Activated T-cell treated with anti-CD3 and anti-CD28 coated beads, Interleukin-2, amount 50 U/mL, for 24 hours (primary cell): ENCODE data around the gene TLCD2.
"Not testable (repeated sequence)": the region's sequence is repeated elsewhere in the genome, so short reads cannot be mapped to it uniquely, and the experiment has no call there.

Experiments used
- DNase-seq: peaks from one replicate; pipeline ENCODE4 v3.0.0-alpha.2; 2020
- H3K27ac Mint-ChIP-seq: 2 replicates; pipeline ENCODE4 v1.8.0; 2020; ENCODE audit warnings: mild to moderate bottlenecking, mixed read lengths
- H3K27me3 Mint-ChIP-seq: 2 replicates; pipeline ENCODE4 v1.8.0; 2020; ENCODE audit warnings: mixed read lengths
- H3K36me3 Mint-ChIP-seq: 2 replicates; pipeline ENCODE4 v1.8.0; 2020; ENCODE audit warnings: low read depth, mixed read lengths
- H3K4me1 Mint-ChIP-seq: 2 replicates; pipeline ENCODE4 v1.8.0; 2020; ENCODE audit warnings: low read depth, mixed read lengths
- H3K4me3 Mint-ChIP-seq: 2 replicates; pipeline ENCODE4 v1.8.0; 2020; ENCODE audit warnings: mild to moderate bottlenecking, moderate library complexity, mixed read lengths
- H3K9me3 Mint-ChIP-seq: 2 replicates; pipeline ENCODE4 v1.8.0; 2020; ENCODE audit warnings: mixed read lengths

TLCD2 gene

DNA sequence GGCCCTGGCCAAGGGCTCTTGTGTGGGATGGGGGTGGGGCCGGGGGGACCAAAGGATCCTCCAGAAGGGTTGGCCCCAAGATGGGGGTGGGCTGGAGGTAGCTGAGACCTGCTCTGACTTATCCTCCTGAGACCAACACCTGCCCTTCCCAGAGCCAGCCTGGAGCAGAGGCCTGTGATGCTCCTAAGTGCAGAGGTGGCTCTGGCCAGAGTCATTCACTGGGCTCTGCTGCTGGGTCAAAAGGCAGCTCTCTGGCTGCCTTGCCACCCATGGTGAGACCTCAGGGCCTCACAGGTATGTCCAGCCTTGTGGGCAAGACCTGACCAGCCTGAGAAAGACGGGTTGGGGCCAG lies 32.9 kb upstream of the TLCD2 start:
- Mint-ChIP-seq H3K27ac (no peak overlapping the region), H3K4me3 (no peak overlapping the region), H3K9me3 (no peaks in the 10 kb centered on the region)

DNA sequence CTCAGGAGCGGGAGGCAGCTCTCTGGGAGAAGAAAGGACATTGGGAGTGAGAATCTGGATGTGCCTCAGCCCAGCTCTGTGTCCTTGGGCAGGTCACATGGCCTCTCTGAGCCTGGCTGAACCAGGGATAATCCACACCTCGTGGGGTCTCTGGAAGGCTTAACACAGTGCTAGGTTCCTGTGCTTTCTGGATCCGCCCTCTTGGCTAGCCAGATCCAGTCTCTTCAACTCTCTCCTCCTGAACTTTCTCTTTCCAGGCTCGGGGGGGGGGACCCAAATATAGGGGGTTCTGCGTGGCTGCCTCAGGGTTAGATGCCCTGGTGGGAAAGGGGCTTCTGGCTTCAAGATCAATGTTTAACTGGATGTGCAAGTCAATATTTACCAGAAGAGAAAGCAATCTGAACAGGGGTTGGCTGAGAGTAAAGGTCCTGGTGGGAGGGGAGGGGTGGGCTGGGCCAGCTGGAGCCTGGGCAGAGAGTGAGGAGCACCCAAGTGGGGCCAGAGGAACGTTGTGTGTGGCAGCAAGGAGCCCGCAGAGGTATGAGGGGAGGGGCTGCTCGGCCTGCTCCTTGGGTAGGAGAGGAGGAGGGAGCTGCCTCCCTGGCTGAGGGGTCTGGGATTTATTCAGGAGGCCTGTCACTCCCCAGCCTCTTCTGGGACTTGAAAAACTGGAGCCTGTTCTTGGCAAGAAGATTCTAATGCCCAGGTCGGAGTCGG lies 32.4 kb upstream of the TLCD2 start, which contains the start of gene SERPINF2:
TSS of gene SERPINF2 (plus strand) at position 501 of the 717 bp plus-strand sequence. CDS start 2,125 bp downstream, outside the sequence.
- Mint-ChIP-seq H3K36me3 (peaks cover 2% of the 10 kb centered on the region), H3K27ac (no peak within 1 kb of the TSS), H3K4me3 (no peak within 1 kb of the TSS), H3K9me3 (no peaks in the 10 kb centered on the region), H3K27me3 (no peaks in the 10 kb centered on the region), H3K4me1 (no peaks in the 10 kb centered on the region)
- DNase-seq: no peak

More for the DNA sequence above, 32.9 kb upstream of the TLCD2 start:
- Mint-ChIP-seq H3K36me3 (no peaks in the 10 kb centered on the region), H3K4me1 (no peaks in the 10 kb centered on the region), H3K27me3 (no peaks in the 10 kb centered on the region)
- DNase-seq: no peak

DNA sequence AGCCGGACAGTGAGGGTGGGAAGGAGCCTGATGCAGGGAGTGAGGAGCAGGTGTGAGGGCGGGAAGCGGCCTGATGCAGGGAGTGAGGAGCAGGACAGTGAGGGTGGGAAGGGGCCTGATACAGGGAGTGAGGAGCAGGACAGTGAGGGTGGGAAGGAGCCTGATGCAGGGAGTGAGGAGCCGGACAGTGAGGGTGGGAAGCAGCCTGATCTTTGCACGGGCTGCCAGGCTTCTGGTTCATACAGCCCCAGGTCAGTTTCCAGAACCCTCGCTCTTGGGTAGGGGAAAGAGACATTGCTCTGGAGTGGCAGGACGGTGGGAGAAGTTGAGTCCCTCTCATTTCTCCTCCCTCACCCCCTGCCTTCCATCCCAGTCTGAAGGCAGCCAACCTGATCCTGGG lies 31.7 kb upstream of the TLCD2 start:
- not testable (repeated sequence) for H3K27ac Mint-ChIP-seq, DNase-seq, H3K9me3 Mint-ChIP-seq, H3K4me1 Mint-ChIP-seq, H3K36me3 Mint-ChIP-seq, H3K4me3 Mint-ChIP-seq, H3K27me3 Mint-ChIP-seq

DNA sequence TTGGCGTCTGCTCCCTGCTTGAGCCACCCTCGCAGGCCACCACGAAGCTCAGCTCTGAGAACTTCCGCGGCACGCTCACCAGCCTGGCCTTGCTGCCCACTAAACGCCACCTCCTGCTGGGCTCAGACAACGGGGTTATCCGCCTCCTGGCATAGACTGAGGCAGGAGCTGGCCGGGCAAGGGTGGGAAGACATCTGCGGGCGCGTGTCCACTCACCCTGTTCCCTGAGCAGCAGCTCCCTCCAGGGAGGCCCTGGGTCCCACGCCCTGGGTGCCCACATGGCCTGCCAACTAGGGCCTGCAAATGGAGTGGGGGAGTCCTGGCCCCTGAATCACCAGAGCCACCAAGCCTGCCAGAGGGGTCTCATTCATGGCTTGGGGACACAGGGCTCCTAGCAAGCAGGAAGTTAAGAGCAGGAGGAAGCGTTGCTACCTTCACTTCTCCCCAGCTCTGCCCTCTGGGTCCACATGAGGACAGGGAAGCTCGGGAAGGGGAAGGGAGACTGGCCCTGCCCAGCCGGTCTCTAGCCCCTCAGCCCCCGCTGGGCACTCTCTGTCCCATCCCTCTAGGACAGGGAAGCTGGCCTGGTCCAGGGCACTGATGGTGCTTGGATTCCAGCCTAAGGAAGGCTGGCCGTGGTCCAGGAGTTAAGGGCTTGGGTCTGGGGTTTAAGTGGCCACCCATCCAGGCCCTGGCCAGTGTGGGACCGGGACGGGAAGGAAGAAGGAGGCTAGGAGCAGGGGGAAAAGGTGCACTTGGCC lies 27.5 kb upstream of the TLCD2 start:
- Mint-ChIP-seq H3K27ac (peak overlapping the region; percentile 55), H3K36me3 (peaks cover 35% of the 10 kb centered on the region), H3K4me3 (no peak overlapping the region), H3K27me3 (no peaks in the 10 kb centered on the region), H3K9me3 (no peaks in the 10 kb centered on the region), H3K4me1 (peaks cover 12% of the 10 kb centered on the region)
- DNase-seq: no peak

DNA sequence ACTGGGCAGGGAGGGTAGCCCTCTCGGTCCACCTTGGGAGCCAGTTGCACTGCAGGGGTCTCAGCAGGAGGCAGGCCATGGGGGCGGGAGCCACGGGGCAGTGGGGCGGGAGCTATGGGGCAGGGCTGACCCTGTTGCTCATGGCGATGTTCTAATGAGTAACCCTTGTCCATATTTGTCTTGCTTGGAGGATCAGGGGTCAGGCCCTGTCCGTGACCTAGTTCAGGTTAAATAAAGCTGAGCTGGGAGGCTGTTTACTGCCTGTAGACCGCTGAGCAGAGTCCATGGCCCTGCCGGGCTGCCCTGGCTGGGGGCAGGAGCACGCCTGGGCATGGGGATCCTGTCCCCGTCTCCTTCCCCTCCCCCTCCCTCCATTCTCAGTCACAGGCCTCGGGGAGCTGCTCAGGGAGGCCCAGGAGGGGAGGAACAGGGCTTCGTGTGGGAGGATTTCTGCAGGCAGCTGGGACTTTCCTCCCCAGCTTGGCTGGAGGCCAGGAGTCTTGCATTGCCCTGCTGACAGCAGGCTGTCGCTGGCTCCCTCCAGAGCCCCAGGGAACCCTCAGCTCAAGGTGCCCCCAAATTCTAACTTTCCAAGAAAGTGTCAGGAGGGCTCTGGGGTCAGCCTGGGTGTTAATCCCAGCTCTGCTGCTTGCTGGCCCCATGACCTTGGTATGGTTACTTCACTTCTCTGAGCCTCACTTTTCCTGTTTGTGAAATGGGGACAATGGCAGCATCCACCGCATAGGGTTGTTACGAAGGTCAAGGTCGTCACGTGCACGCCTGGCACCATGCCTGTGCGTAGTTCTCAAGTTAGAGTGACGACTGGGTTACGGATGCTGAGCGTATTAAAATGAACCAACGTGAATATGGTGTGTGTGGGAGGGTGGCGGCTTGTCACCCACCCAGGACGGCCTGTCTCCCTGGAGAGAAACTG lies 26.4 kb upstream of the TLCD2 start:
- peak; percentile 62 for DNase-seq
- H3K27me3 Mint-ChIP-seq: no peaks in the 10 kb centered on the region
- H3K27ac Mint-ChIP-seq: peak overlapping the region; percentile 82
- peaks cover 12% of the 10 kb centered on the region for H3K4me1 Mint-ChIP-seq
- H3K4me3 Mint-ChIP-seq: no peak overlapping the region
- no peaks in the 10 kb centered on the region for H3K9me3 Mint-ChIP-seq
- peaks cover 37% of the 10 kb centered on the region for H3K36me3 Mint-ChIP-seq

DNA sequence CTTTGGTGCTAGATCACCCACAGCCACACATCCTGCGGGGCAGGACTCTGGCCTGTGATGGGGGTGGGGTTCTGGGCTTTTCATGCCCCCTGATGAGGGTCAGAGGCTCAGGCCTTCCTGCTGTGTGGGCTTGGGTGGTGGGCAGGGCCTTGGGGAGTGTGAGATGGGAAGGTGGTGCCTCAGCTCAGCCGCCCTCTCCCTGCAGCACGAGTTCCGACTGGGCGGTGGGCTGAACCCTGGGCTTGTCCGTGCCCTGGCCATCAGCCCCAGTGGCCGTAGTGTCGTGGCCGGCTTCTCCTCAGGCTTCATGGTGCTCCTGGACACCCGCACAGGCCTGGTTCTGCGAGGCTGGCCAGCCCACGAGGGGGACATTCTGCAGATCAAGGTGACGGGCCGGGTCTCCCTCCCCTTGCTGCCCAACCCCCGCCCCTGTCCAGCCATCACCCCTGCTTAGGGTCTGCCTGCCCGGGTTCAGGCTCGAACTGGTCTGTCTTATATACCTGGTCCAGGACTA lies 25.7 kb upstream of the TLCD2 start:
- H3K27ac Mint-ChIP-seq: no peak overlapping the region

DNA sequence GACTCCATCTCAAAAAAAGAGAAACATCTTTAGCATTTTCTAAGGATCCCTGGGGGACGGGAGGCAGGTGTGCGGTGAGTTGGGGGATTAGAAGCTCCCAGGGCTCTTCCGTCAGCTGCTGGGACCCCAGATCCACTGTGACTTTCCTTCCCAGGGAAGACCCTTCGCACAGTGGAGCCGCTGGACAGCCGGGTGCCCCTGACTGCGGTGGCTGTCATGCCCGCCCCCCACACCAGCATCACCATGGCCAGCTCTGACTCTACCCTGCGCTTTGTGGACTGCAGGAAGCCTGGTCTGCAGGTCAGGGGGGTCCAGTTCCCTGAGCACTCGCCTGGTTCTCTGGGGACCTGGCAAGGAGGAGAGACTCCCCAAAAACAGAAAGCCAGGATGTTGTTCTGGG lies 25.2 kb upstream of the TLCD2 start:
- Mint-ChIP-seq H3K36me3 (peaks cover 44% of the 10 kb centered on the region), H3K27ac (no peak overlapping the region), H3K4me3 (no peak overlapping the region), H3K4me1 (peaks cover 12% of the 10 kb centered on the region), H3K27me3 (no peaks in the 10 kb centered on the region), H3K9me3 (no peaks in the 10 kb centered on the region)
- no peak for DNase-seq

More for the DNA sequence above, 25.7 kb upstream of the TLCD2 start:
- Mint-ChIP-seq H3K27me3 (no peaks in the 10 kb centered on the region), H3K4me1 (peaks cover 12% of the 10 kb centered on the region), H3K36me3 (peaks cover 43% of the 10 kb centered on the region), H3K9me3 (no peaks in the 10 kb centered on the region), H3K4me3 (no peak overlapping the region)
- DNase-seq: no peak

DNA sequence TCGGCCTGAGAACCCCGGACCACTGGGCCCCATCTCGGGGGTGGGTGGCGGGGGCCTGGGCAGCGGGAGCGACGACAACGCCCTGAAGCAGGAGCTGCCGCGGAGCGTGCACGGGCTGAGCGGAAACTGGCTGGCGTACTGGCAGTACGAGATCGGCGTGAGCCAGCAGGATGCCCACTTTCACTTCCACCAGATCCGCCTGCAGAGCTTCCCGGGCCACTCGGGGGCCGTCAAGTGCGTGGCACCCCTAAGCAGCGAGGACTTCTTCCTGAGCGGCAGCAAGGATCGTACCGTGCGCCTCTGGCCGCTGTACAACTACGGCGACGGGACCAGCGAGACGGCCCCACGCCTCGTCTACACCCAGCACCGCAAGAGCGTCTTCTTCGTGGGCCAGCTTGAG lies 23.6 kb upstream of the TLCD2 start:
- Mint-ChIP-seq H3K36me3 (peaks cover 56% of the 10 kb centered on the region), H3K27ac (no peak overlapping the region), H3K4me3 (no peak overlapping the region), H3K9me3 (no peaks in the 10 kb centered on the region), H3K27me3 (no peaks in the 10 kb centered on the region), H3K4me1 (peaks cover 22% of the 10 kb centered on the region)
- no peak for DNase-seq

DNA sequence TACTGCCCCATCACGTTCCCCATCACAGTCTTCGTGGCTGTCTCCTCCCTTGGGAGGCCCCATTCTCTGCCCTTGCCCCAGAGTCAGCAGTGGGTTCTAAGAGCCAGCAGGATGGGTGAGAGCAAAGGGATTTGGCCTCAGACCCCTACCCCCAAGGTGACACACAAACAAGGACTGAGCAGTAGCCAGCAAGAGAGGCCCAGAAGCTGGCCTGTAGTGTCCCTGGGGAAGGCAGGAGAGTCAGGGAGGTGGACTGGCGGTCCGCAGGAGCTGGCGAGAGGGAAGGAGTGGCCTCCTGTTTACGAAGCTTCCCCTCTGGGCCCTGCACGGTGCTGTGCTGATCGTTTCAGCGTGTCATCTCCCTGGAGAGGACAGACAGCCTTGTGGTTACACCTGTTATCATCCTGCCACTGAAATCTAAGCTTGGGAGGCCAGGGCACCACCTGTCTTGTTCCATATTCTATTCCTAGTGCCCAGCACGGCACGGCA lies 22.7 kb upstream of the TLCD2 start:
- Mint-ChIP-seq H3K27me3 (no peaks in the 10 kb centered on the region), H3K36me3 (peaks cover 63% of the 10 kb centered on the region), H3K27ac (peak overlapping the region; percentile 37), H3K9me3 (no peaks in the 10 kb centered on the region), H3K4me1 (peaks cover 29% of the 10 kb centered on the region), H3K4me3 (no peak overlapping the region)
- DNase-seq: no peak

DNA sequence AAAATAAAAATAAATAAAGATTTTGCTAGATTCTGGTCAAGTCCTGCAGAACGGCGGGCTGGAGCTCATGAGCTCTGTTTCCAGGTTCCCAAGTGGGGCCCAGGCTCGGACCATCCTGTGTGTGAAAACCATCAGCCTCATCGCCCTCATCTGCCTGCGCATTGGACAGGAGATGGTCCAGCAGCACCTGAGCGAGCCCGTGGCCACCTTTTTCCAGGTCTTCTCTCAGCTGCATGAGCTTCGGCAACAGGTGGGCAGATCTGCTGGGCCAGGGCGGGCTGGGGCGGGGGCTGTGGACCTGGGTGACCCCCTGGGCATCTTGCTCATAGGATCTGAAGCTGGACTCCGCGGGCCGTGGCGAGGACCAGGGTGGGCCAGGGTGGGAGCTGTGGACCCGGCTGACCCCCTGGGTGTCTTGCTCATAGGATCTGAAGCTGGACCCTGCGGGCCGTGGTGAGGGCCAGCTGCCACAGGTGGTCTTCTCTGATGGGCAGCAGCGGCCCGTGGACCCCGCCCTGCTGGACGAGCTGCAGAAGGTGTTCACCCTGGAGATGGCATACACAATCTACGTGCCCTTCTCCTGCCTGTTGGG lies 22.2 kb upstream of the TLCD2 start:
- peaks cover 33% of the 10 kb centered on the region for H3K4me1 Mint-ChIP-seq
- H3K27ac Mint-ChIP-seq: no peak overlapping the region
- no peaks in the 10 kb centered on the region for H3K27me3 Mint-ChIP-seq
- H3K36me3 Mint-ChIP-seq: peaks cover 64% of the 10 kb centered on the region
- no peaks in the 10 kb centered on the region for H3K9me3 Mint-ChIP-seq
- no peak overlapping the region for H3K4me3 Mint-ChIP-seq
- DNase-seq: no peak

DNA sequence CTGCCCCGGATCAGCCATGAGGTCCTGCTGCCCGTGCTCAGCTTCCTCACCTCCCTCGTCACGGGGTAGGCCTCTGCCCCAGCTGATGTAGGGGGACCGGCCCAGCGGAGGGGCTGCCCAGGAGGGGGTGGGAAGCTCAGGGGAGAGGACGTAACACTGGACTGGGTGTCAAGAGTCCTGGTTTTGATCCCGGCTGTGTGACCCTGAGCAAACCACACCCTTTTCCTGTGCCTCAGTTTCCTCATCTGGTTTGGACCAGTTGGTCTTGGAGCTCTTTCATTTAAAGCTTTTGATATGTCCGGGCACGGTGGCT lies 21.0 kb upstream of the TLCD2 start:
- Mint-ChIP-seq H3K27ac (no peak overlapping the region), H3K4me1 (peaks cover 24% of the 10 kb centered on the region), H3K36me3 (peaks cover 61% of the 10 kb centered on the region), H3K4me3 (no peak overlapping the region), H3K9me3 (no peaks in the 10 kb centered on the region), H3K27me3 (no peaks in the 10 kb centered on the region)
- no peak for DNase-seq

DNA sequence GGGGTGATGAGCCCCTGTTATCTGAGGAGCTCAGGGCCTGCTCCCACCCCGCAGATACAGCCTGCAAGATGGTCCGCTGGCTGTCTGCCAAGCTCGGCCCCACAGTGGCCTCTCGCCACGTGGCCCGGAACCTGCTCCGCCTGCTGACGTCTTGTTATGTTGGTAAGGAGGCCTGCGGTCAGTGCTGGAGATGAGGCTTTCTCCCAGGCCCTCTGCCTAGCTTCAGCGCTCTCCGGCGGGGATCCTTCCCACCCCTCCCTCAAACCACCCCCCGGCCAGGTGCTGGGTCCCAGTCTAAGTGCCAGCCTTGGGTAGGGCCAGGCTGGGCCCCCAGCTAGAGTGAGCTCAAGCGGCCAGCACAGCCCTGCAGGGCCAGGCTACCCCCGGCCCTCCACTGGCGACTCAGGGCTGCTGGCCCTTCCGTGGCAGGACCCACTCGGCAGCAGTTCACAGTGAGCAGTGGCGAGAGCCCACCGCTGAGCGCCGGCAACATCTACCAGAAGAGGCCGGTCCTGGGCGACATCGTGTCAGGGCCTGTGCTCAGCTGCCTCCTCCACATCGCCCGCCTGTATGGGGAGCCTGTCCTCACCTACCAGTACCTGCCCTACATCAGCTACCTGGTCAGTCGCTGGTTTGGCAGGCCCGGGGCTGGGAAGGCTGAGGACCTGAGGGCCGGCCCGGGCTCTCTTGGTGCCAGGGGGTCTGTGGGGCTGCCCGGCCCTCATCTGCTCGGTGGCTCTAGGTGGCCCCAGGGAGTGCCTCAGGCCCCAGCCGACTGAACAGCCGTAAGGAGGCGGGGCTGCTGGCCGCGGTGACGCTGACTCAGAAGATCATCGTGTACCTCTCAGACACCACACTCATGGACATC lies 20.4 kb upstream of the TLCD2 start:
- Mint-ChIP-seq H3K9me3 (no peaks in the 10 kb centered on the region), H3K27ac (no peak overlapping the region), H3K4me3 (no peak overlapping the region), H3K36me3 (peaks cover 60% of the 10 kb centered on the region), H3K27me3 (no peaks in the 10 kb centered on the region), H3K4me1 (peaks cover 27% of the 10 kb centered on the region)
- no peak for DNase-seq

DNA sequence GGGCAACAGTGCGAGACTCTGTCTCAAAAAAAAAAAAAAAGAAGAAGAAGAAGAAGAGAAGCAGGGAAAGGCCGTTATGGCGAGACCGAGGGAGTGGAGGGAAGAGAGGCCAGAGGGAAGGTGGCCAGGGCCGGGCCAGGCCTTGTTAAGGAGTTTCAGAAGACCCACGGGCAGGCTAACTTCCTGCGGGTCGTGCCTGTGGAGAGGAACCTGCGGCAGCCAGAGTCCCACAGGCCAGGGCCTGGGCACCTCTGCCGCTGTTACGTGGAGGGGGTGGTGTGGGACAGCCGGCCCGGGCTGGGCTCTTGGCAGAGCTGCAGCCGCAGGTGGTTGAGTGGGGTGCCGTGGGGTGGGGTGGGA lies 19.8 kb upstream of the TLCD2 start:
- Mint-ChIP-seq H3K27me3 (no peaks in the 10 kb centered on the region), H3K4me3 (no peak overlapping the region), H3K27ac (peak overlapping the region; percentile 10), H3K9me3 (no peaks in the 10 kb centered on the region), H3K36me3 (peaks cover 62% of the 10 kb centered on the region), H3K4me1 (peaks cover 31% of the 10 kb centered on the region)
- no peak for DNase-seq
